Mesenchymal stem cell (in vitro differentiated cells and primary cell): ENCODE data around the gene MIB2.

Experiments
- DNase-seq: peaks from one replicate; pipeline ENCODE4 v3.0.0-alpha.2; 2013
- H2AFZ ChIP-seq: one replicate; pipeline ENCODE4 v1.6.1; 2013; ENCODE audit warnings: low read depth, mild to moderate bottlenecking, control low read depth, inconsistent platforms, low read length, moderate library complexity
- H2AK5ac ChIP-seq: 2 replicates; pipeline ENCODE4 v1.6.1; 2013; ENCODE audit warnings: low read length, moderate library complexity, mild to moderate bottlenecking, inconsistent platforms; ENCODE audit not compliant: severe bottlenecking
- H2BK120ac ChIP-seq: one replicate; pipeline ENCODE4 v1.6.1; 2013; ENCODE audit warnings: low read depth, mild to moderate bottlenecking, inconsistent platforms, low read length, moderate library complexity
- H2BK12ac ChIP-seq, 2 experiments: one replicate each; pipeline ENCODE4 v1.6.1; 2013; ENCODE audit warnings: inconsistent platforms in 2 of 2, low read length in 2 of 2, mild to moderate bottlenecking in 2 of 2, moderate library complexity in 2 of 2, control low read depth in 1 of 2
- H2BK15ac ChIP-seq: one replicate; pipeline ENCODE4 v1.6.1; 2013; ENCODE audit warnings: mild to moderate bottlenecking, low read depth, inconsistent platforms; ENCODE audit not compliant: poor library complexity, severe bottlenecking
- H2BK5ac ChIP-seq: 2 replicates; pipeline ENCODE4 v1.6.1; 2013; ENCODE audit warnings: low read depth, mild to moderate bottlenecking, low read length, control low read depth, inconsistent platforms; ENCODE audit not compliant: poor library complexity, severe bottlenecking
- H3K14ac ChIP-seq, 2 experiments: one replicate each; pipeline ENCODE4 v1.6.1; 2013; ENCODE audit warnings: inconsistent platforms in 2 of 2, low read length in 2 of 2, control low read depth in 1 of 2, mild to moderate bottlenecking in 1 of 2, moderate library complexity in 1 of 2
- H3K18ac ChIP-seq, 2 experiments: one replicate each; pipeline ENCODE4 v1.6.1; 2013; ENCODE audit warnings: inconsistent platforms in 2 of 2, low read length in 2 of 2, control low read depth in 1 of 2, low read depth in 1 of 2, mild to moderate bottlenecking in 1 of 2
- H3K23ac ChIP-seq, 2 experiments: one replicate each; pipeline ENCODE4 v1.6.1; 2013; ENCODE audit warnings: inconsistent platforms in 2 of 2, low read length in 2 of 2, mild to moderate bottlenecking in 2 of 2, moderate library complexity in 2 of 2, control low read depth in 1 of 2
- H3K27ac ChIP-seq: 2 replicates; pipeline ENCODE4 v1.5.1; 2013; ENCODE audit warnings: mild to moderate bottlenecking, moderate library complexity, low read length, control low read depth, inconsistent platforms; ENCODE audit not compliant: poor library complexity, severe bottlenecking
- H3K27me3 ChIP-seq, 2 experiments: 2 replicates each; pipeline versions ENCODE4 v1.6.1 to v1.7.0; 2013; ENCODE audit warnings: low read length in 2 of 2, mild to moderate bottlenecking in 2 of 2, moderate library complexity in 2 of 2, control low read depth in 1 of 2, inconsistent platforms in 1 of 2; ENCODE audit not compliant: control insufficient read depth in 1 of 2, insufficient read depth in 1 of 2
- H3K36me3 ChIP-seq, 2 experiments: 2 replicates each; pipeline versions ENCODE4 v1.6.1 to v1.7.0; 2013; ENCODE audit warnings: low read length in 2 of 2, control low read depth in 1 of 2, inconsistent platforms in 1 of 2, low read depth in 1 of 2, mild to moderate bottlenecking in 1 of 2; ENCODE audit not compliant: insufficient read depth in 2 of 2, control insufficient read depth in 1 of 2
- H3K4ac ChIP-seq, 2 experiments: one replicate each; pipeline ENCODE4 v1.6.1; 2013; ENCODE audit warnings: inconsistent platforms in 2 of 2, low read length in 2 of 2, mild to moderate bottlenecking in 2 of 2, moderate library complexity in 2 of 2, control low read depth in 1 of 2, low read depth in 1 of 2
- H3K4me1 ChIP-seq: 2 replicates; pipeline ENCODE4 v1.6.1; 2013; ENCODE audit warnings: low read depth, low read length, control low read depth; ENCODE audit not compliant: control insufficient read depth, insufficient read depth
- H3K4me2 ChIP-seq: 2 replicates; pipeline ENCODE4 v1.6.1; 2013; ENCODE audit warnings: low read length, mild to moderate bottlenecking, inconsistent platforms; ENCODE audit not compliant: poor library complexity, severe bottlenecking
- H3K4me3 ChIP-seq, 2 experiments: 2 replicates each; pipeline versions ENCODE4 v1.5.1 to v1.7.0; 2013; ENCODE audit warnings: low read length in 2 of 2, mild to moderate bottlenecking in 2 of 2, control low read depth in 1 of 2, low read depth in 1 of 2; ENCODE audit not compliant: insufficient read depth in 1 of 2
- H3K79me1 ChIP-seq: replicated peaks from 2 replicates; pipeline ENCODE4 v1.6.1; 2013; ENCODE audit warnings: mild to moderate bottlenecking, control low read depth, low read length, inconsistent platforms; ENCODE audit not compliant: poor library complexity, severe bottlenecking
- H3K9ac ChIP-seq: 2 replicates; pipeline ENCODE4 v1.7.0; 2013; ENCODE audit warnings: mild to moderate bottlenecking, low read length, moderate library complexity
- H3K9me3 ChIP-seq: 2 replicates; pipeline ENCODE4 v1.7.0; 2013; ENCODE audit warnings: mild to moderate bottlenecking, low read length; ENCODE audit not compliant: control insufficient read depth
- H4K8ac ChIP-seq: one replicate; pipeline ENCODE4 v1.6.1; 2013; ENCODE audit warnings: inconsistent platforms, mild to moderate bottlenecking, low read length, moderate library complexity
- H4K91ac ChIP-seq: one replicate; pipeline ENCODE4 v1.6.1; 2013; ENCODE audit warnings: mild to moderate bottlenecking, low read length, inconsistent platforms
- WGBS: methylation state at CpG from one replicate; pipeline ENCODE4 v1.1.7; 2013; ENCODE audit warnings: mixed read lengths; 5-methylcytosine and 5-hydroxymethylcytosine counted together

MIB2 gene

GRCh38 chr1:1669468-1670440 is 54.5 kb downstream of the MIB2 start:
- Histone ChIP-seq H3K18ac (no peak overlapping the region), H3K23ac (no peak overlapping the region), H3K79me1 (peaks cover 20% of the 10 kb centered on the region), H3K27me3 (no peaks in the 10 kb centered on the region), H2BK15ac (no peak overlapping the region), H3K4ac (no peak overlapping the region), H2BK5ac (no peak overlapping the region), H3K4me1 (no peaks in the 10 kb centered on the region), H2BK120ac (no peak overlapping the region), H3K14ac (no peak overlapping the region), H3K36me3 (peaks cover 64 to 65% of the 10 kb centered on the region in 2 experiments), H2AK5ac (no peak overlapping the region), H2BK12ac (no peak overlapping the region), H2AFZ (no peak overlapping the region), H3K4me2 (no peak overlapping the region), H4K8ac (no peak overlapping the region), H4K91ac (peak overlapping the region; percentile 4), H3K27ac (no peak overlapping the region), H3K4me3 (no peak overlapping the region), H3K9me3 (no peaks in the 10 kb centered on the region), H3K9ac (no peak overlapping the region)
- WGBS = 96% methylated on average over 38 of the region's 43 CpGs
- no peak for DNase-seq

GRCh38 chr1:1670866-1671265 is 55.6 kb downstream of the MIB2 start:
- Histone ChIP-seq H2AFZ (no peak overlapping the region), H3K4me1 (no peaks in the 10 kb centered on the region), H2BK12ac (no peak overlapping the region), H3K9ac (no peak overlapping the region), H3K27me3 (no peaks in the 10 kb centered on the region), H2BK15ac (no peak overlapping the region), H3K18ac (no peak overlapping the region), H3K9me3 (no peaks in the 10 kb centered on the region), H2BK120ac (no peak overlapping the region), H3K4ac (no peak overlapping the region), H3K14ac (no peak overlapping the region), H3K4me3 (no peak overlapping the region), H2BK5ac (no peak overlapping the region), H4K91ac (no peak overlapping the region), H3K27ac (no peak overlapping the region), H4K8ac (no peak overlapping the region), H3K79me1 (peaks cover 15% of the 10 kb centered on the region), H3K4me2 (no peak overlapping the region), H3K36me3 (peaks cover 54 to 58% of the 10 kb centered on the region in 2 experiments), H3K23ac (no peak overlapping the region), H2AK5ac (no peak overlapping the region)
- WGBS = 97% methylated on average over 24 of the region's 24 CpGs
- DNase-seq = no peak

GRCh38 chr1:1671365-1672119 is 56.2 kb downstream of the MIB2 start:
- H4K8ac ChIP-seq = no peak overlapping the region
- H3K4me1 ChIP-seq = no peaks in the 10 kb centered on the region
- no peaks in the 10 kb centered on the region for H3K27me3 ChIP-seq
- H2BK12ac ChIP-seq = no peak overlapping the region
- no peak overlapping the region for H2AFZ ChIP-seq
- DNase-seq = no peak
- no peak overlapping the region for H2BK5ac ChIP-seq
- no peak overlapping the region for H3K4ac ChIP-seq
- H3K27ac ChIP-seq = no peak overlapping the region
- no peak overlapping the region for H2BK15ac ChIP-seq
- H3K14ac ChIP-seq = no peak overlapping the region
- H3K23ac ChIP-seq = no peak overlapping the region
- peaks cover 48 to 51% of the 10 kb centered on the region in 2 experiments for H3K36me3 ChIP-seq
- H3K4me3 ChIP-seq = no peak overlapping the region
- peaks cover 15% of the 10 kb centered on the region for H3K79me1 ChIP-seq
- no peak overlapping the region for H3K18ac ChIP-seq
- H3K9ac ChIP-seq = no peak overlapping the region
- H2AK5ac ChIP-seq = no peak overlapping the region
- H4K91ac ChIP-seq = no peak overlapping the region
- no peak overlapping the region for H2BK120ac ChIP-seq
- WGBS = 92% methylated on average over 27 of the region's 27 CpGs
- H3K9me3 ChIP-seq = no peaks in the 10 kb centered on the region
- no peak overlapping the region for H3K4me2 ChIP-seq
